GM12892 (cell line): ENCODE measurements around the gene FIBIN. TPM values are rescaled to one million over a fixed set of nuclear protein-coding genes. Genes with fewer than 3 reads are reported as not detected.

Experiments
- DNase-seq: peaks from one replicate; pipeline ENCODE4 v3.0.0; 2011; ENCODE audit not compliant: insufficient read length
- FAIRE-seq: peaks from 2 replicates; lab custom pipeline; 2011; peaks lifted over from hg19 to GRCh38; lab: Jason Lieb, UNC
- POLR2A ChIP-seq: IDR thresholded peaks from 2 replicates; pipeline ENCODE4 v1.6.1; 2011; ENCODE audit warnings: low read depth, low read length, control low read depth
- POLR2AphosphoS5 ChIP-seq: IDR thresholded peaks from 2 replicates; pipeline ENCODE4 v1.6.1; 2011; ENCODE audit warnings: low read depth, low read length, control low read depth
- TAF1 ChIP-seq: IDR thresholded peaks from 2 replicates; pipeline ENCODE4 v1.6.1; 2011; ENCODE audit warnings: low read depth, mild to moderate bottlenecking, control low read depth, low read length, borderline replicate concordance
- polyA plus RNA-seq: library from polyadenylated mRNA; unstranded; fragments of >200 nt; gene quantifications from one replicate; pipeline ENCODE4 v1.2.1, GENCODE V29; 2012; ENCODE audit warnings: missing spikeins, inconsistent platforms; ENCODE audit not compliant: missing spikeins

FIBIN gene
- not detected for polyA plus RNA-seq

GRCh38 chr11:26993965-26994457 lies at the start of gene FIBIN:
FIBIN (plus strand) TSS chr11:26994112; CDS start chr11:26994527, 415 bp downstream.
- no peak for FAIRE-seq
- TF ChIP-seq POLR2AphosphoS5: no peak
- TF ChIP-seq TAF1: no peak
- TF ChIP-seq POLR2A: no peak
- no peak for DNase-seq

GRCh38 chr11:26944866-26945664 lies 48.8 kb upstream of the FIBIN start:
- TF ChIP-seq POLR2A (no peak), POLR2AphosphoS5 (no peak), TAF1 (no peak)
- DNase-seq (no peak), FAIRE-seq (no peak)

- no peak for DNase-seq
These were observed 47.6 kb upstream of the FIBIN start for GRCh38 chr11:26946257-26946716.

GRCh38 chr11:26947379-26947844 lies 46.5 kb upstream of the FIBIN start:
- DNase-seq (no peak), FAIRE-seq (peak; percentile 77)
- TF ChIP-seq POLR2AphosphoS5 (no peak), TAF1 (no peak), POLR2A (no peak)

More at GRCh38 chr11:26946257-26946716, 47.6 kb upstream of the FIBIN start:
- FAIRE-seq: peak; percentile 46
- no peak for TF ChIP-seq POLR2AphosphoS5
- TF ChIP-seq POLR2A: no peak
- TF ChIP-seq TAF1: no peak

DNA sequence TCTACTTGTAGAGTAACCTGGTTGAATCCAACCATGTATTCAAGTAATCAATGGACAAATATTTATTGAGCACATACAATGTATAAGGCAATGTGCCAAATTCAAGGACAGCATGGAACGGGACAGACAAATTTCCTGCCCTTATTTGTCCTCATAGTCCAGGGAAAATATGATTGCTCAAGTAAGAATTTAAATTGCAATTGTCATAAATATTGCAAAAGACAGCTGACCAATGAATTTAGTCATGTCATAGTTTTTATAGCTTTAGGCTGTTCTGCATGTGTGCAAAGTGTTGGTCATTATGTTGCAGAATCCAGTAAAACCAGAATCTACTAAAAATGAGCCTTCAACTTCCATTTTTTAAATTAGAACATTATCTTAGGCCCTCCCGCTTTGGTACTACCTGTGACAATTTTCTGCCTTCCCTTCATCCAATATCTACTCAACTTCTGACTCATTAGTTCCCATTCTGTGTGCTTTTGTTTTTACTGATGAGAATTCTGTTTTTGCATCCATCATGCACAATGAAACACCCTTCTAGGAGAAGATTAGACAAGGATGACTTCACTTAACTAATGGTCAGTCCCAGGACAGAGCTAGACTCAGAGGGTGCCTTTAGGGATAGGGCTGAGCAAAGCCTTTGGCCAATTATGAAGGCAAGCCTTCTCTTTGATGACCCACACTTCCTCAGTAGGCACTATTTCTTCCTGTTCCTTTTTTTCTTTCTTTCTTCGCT lies 45.8 kb upstream of the FIBIN start:
- TF ChIP-seq POLR2A (no peak), POLR2AphosphoS5 (no peak), TAF1 (no peak)
- FAIRE-seq (peak; percentile 54), DNase-seq (no peak)

DNA sequence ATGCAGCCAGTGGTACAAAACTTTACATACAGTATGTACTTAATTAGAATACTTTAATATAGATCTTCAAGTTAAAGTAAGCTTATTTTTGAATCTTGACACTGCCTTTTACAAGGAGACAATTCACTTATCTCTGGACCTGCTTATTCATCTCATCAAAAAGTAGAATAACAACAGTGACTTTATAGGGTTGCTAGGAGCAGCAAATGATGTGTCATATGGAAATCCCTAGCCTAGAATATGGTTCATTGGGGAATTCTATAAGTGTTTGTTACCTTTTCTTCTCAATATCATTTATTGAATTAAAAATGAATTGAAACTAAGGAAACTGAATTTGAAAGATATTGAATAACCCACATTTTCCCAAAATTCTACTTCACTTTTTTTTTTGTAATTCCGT lies 45.0 kb upstream of the FIBIN start:
- TF ChIP-seq POLR2AphosphoS5 (no peak), TAF1 (no peak), POLR2A (no peak)
- DNase-seq: no peak
- FAIRE-seq: peak; percentile 27

DNA sequence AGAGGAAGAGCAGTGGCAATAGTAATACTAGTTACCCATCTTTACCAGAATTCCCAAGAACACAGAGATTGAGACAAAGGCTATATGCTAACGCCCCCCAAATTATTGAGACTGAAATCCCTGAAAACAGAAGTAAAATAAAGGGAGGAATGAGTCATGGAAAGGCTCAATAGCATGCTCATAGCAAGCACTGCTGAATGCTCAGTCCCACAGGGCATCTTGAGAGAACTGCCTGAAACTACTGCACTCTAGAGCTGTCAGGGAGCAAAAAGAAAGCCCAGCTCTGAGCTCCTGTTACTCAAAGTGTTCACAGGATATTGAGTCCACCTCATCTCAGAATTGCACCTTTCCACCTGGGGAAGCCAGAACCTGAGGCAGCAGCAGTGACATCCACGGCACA lies 44.1 kb upstream of the FIBIN start:
- FAIRE-seq (peak; percentile 21), DNase-seq (no peak)
- TF ChIP-seq TAF1: no peak
- TF ChIP-seq POLR2AphosphoS5: no peak
- TF ChIP-seq POLR2A: no peak

GRCh38 chr11:26950260-26950719 lies 43.6 kb upstream of the FIBIN start:
- no peak for DNase-seq
- FAIRE-seq: no peak
- TF ChIP-seq POLR2A (no peak), TAF1 (no peak), POLR2AphosphoS5 (no peak)

GRCh38 chr11:26951809-26952515 lies 42.0 kb upstream of the FIBIN start:
- DNase-seq: no peak
- FAIRE-seq: no peak
- TF ChIP-seq POLR2AphosphoS5 (no peak), TAF1 (no peak), POLR2A (no peak)

DNA sequence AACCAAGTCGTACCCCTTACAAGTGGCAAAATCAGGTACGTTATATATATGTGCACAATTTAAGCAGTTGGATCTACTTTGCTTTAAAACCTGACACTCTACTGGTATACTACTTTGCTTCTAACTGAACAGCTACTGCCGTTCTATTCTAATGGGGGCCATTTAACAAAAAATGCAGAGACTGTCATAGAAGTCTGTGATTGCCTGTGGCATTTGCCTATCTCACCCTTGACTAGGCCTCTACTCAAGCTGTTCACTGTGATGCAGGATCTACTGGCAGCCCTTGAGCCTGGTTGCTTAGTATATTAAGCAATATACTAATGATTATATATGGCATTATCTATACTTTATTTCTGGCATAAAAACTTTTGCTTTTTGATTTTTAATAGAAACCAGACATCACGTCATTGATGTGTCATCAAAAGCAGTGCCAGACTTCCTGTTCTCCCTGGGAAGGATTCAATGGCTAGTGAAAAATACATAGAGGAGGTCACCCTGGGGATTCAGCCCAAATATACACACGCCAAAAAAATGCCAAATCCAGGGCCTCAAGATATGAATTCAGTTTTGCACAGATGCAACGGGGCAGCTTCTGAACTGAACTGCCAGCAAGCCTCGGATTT lies 40.0 kb upstream of the FIBIN start:
- FAIRE-seq: peak; percentile 42
- TF ChIP-seq POLR2A (no peak), TAF1 (no peak), POLR2AphosphoS5 (no peak)
- DNase-seq: no peak
